OCI-LY3 (cell line): Measurements from ENCODE around the gene CISH.

Experiments
- CTCF ChIP-seq: fragments of 200-600, 300-600 bp; sonication (generic); IDR thresholded peaks from 2 replicates; pipeline ENCODE4 v1.5.1; 2014; ENCODE audit warnings: antibody characterized with exemption, low read length, low read depth
- EZH2phosphoT487 ChIP-seq: fragments of 200-600 bp; shearing (Covaris generic); IDR thresholded peaks from 2 replicates; pipeline ENCODE4 v1.6.1; 2018; ENCODE audit warnings: antibody characterized with exemption, mixed run types, low read depth

- TF ChIP-seq CTCF, result no peak
- TF ChIP-seq EZH2phosphoT487, result no peak
Observed at GRCh38 chr3:50628601-50629000, 17.0 kb upstream of the CISH start.
